GM12872 (cell line): Measurements from ENCODE around the gene CYTH4.

Experiments used
- TF ChIP-seq, protein P1 (sequence below): IDR thresholded peaks from 3 replicates; pipeline ENCODE4 v1.5.1; 2011; ENCODE audit warnings: low read depth, mild to moderate bottlenecking, low read length, moderate library complexity; ENCODE audit not compliant: insufficient read depth

The CYTH4 gene

GRCh38 chr22:37244922-37245722, 37.2 kb upstream of the CYTH4 start:
- TF ChIP-seq, protein P1, sequence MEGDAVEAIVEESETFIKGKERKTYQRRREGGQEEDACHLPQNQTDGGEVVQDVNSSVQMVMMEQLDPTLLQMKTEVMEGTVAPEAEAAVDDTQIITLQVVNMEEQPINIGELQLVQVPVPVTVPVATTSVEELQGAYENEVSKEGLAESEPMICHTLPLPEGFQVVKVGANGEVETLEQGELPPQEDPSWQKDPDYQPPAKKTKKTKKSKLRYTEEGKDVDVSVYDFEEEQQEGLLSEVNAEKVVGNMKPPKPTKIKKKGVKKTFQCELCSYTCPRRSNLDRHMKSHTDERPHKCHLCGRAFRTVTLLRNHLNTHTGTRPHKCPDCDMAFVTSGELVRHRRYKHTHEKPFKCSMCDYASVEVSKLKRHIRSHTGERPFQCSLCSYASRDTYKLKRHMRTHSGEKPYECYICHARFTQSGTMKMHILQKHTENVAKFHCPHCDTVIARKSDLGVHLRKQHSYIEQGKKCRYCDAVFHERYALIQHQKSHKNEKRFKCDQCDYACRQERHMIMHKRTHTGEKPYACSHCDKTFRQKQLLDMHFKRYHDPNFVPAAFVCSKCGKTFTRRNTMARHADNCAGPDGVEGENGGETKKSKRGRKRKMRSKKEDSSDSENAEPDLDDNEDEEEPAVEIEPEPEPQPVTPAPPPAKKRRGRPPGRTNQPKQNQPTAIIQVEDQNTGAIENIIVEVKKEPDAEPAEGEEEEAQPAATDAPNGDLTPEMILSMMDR: no peak

DNA sequence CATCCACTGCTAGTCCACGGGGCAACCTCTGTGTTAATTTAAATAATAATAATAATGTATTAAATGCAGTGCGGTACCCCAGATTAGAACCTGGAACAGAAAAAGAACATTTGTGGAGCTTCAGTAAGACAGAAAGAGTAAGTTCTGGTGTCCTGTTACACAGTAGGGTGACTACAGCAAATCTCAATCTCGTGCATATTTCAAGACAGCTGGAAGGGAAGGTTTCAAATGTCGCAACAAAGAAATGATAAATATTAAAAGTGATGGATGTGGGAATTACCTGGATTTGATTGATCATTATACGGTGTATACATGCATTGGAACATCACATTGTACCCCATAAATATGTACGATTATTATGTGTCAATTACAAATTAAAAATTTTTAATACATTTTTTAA, 36.6 kb upstream of the CYTH4 start:
- TF ChIP-seq, protein P1: no peak

- TF ChIP-seq, protein P1: no peak
Measured at GRCh38 chr22:37248251-37248650, 34.1 kb upstream of the CYTH4 start.

GRCh38 chr22:37249986-37250385, 32.3 kb upstream of the CYTH4 start:
- TF ChIP-seq, protein P1: no peak

DNA sequence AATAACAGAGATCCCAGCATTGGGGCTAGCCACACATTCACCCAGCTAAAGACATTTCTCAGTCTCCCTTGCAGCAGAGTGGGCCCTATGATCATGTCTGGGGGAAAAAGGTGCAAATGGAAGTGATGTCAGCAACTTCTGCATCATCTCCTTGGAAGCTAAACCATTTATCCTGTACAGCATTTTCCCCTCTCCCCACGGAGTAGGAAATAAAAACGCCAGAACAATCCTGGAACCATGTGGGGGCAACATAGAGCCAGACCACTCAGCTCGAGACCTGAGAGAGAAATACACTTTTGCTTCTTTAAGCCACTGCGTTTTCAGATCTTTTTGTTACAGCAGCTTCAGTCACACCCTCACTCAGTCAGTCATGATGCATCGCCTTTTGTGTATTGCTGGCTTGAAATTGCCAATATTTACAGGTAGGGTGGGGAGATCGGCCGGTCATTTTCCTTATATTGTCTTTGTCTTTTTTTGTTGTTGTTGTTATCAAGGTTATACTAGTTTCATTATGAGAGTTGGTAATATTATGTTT, 29.1 kb upstream of the CYTH4 start:
- TF ChIP-seq, protein P1: no peak

DNA sequence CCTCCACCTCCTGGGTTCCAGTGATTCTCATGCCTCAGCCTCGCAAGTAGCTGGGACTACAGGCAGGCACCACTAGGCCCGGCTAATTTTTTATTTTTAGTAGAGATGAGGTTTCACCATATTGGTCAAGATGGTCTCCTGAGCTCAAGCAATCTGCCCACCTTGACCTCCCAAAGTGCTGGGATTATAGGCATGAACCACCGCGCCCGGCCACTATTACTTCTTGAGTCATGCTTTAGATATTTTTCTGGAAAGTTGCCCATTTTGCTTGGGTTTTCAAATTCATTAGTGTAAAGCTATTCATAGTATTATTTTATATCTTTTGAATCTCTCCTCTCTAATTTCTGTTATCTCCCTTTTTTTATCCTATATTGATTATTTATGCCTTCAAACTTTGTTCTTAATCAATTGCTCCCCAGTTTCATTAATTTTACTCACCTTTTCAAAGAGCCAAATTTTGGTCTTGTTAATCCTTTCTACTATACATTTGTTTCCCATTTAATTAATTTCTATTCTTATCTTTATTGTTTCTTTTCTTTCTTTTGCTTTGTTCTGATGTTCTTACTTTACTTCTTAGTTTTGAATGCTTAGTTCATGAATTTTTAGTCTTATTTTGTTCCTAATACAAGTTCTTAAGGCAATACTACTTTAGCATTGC, 28.0 kb upstream of the CYTH4 start:
- TF ChIP-seq, protein P1: no peak

- TF ChIP-seq, protein P1: no peak
Measured at GRCh38 chr22:37254867-37255233, 27.5 kb upstream of the CYTH4 start.
